A549 (cell line): ENCODE data around the gene FAM240A. TPM values are rescaled to one million over a fixed set of nuclear protein-coding genes. Genes with fewer than 3 reads are reported as not detected.

Source experiments
- ATAC-seq, 2 experiments: fragments of 200-7000 bp in 1 of 2; fragments of >200 bp in 1 of 2; cut with Nextera tagmentation in 1 of 2; cut with Tn5 transposase in 1 of 2; 3 replicates each; pipeline versions ENCODE4 v1.8.0 to v1.9.1; 2018 to 2020; ENCODE audit warnings: mild to moderate bottlenecking in 1 of 2, moderate library complexity in 1 of 2
- CTCF ChIA-PET: fragments of 300-600 bp; sonication (Branson Sonifier 250); formaldehyde crosslinking; extraction: SDS; loops from one replicate; lab custom pipeline; 2021; ENCODE audit warnings: antibody characterized with exemption, inconsistent platforms; lab: Yijun Ruan, JAX
- POLR2A ChIA-PET: fragments of 350-600 bp; formaldehyde crosslinking; extraction: SDS; loops from one replicate; lab custom pipeline; 2021; ENCODE audit warnings: antibody characterized with exemption, inconsistent platforms; lab: Yijun Ruan, JAX
- DNase-seq, 2 experiments: peaks; one replicate each; pipeline versions ENCODE4 v3.0.0 to v3.0.0-alpha.2; 2011 to 2016; ENCODE audit warnings: low read depth in 1 of 2, low spot score in 1 of 2
- FAIRE-seq: peaks from 2 replicates; lab custom pipeline; 2011; peaks lifted over from hg19 to GRCh38; lab: Jason Lieb, UNC
- H3K27ac ChIP-seq, 2 experiments: fragments of >200 bp; sonication (Bioruptor Twin); formaldehyde crosslinking; 3 replicates each; pipeline ENCODE4 v1.5.1; 2016 to 2017
- H3K4me1 ChIP-seq: fragments of >200 bp; sonication (Bioruptor Twin); formaldehyde crosslinking; 3 replicates; pipeline ENCODE4 v1.6.1; 2016
- H3K4me2 ChIP-seq: fragments of >200 bp; sonication (Bioruptor Twin); formaldehyde crosslinking; 3 replicates; pipeline ENCODE4 v1.6.1; 2016
- H3K4me3 ChIP-seq: fragments of >200 bp; sonication (Bioruptor Twin); formaldehyde crosslinking; 3 replicates; pipeline ENCODE4 v1.5.1; 2016
- H3K9me3 ChIP-seq: fragments of >200 bp; sonication (Bioruptor Twin); formaldehyde crosslinking; 3 replicates; pipeline ENCODE4 v1.6.1; 2016
- BHLHE40 ChIP-seq: IDR thresholded peaks from 2 replicates; pipeline ENCODE4 v1.6.1; 2012; ENCODE audit warnings: low read depth, low read length, inconsistent platforms
- CBX2 ChIP-seq: fragments of 200-600 bp; sonication (generic); IDR thresholded peaks from 2 replicates; pipeline ENCODE4 v1.6.1; 2016; ENCODE audit warnings: low read depth, mild to moderate bottlenecking, borderline replicate concordance
- CBX8 ChIP-seq: fragments of 200-600 bp; sonication (generic); IDR thresholded peaks from 2 replicates; pipeline ENCODE4 v1.6.1; 2016
- CEBPB ChIP-seq, 2 experiments: fragments of >200 bp in 1 of 2; sonication (Bioruptor Twin) in 1 of 2; formaldehyde crosslinking in 1 of 2; IDR thresholded peaks; 2 replicates each; pipeline ENCODE4 v1.6.1; 2012 to 2016
- CHD4 ChIP-seq: fragments of 200-600 bp; sonication (generic); IDR thresholded peaks from 2 replicates; pipeline ENCODE4 v1.6.1; 2016; ENCODE audit warnings: antibody characterized with exemption, mild to moderate bottlenecking, borderline replicate concordance
- CTCF ChIP-seq: fragments of >200 bp; sonication (Bioruptor Twin); formaldehyde crosslinking; IDR thresholded peaks from 3 replicates; pipeline ENCODE4 v1.5.1; 2016
- FOSL2 ChIP-seq, 2 experiments: fragments of 450-650 bp in 1 of 2; fragments of >200 bp in 1 of 2; sonication (Bioruptor Twin) in 1 of 2; formaldehyde crosslinking; IDR thresholded peaks; 2 replicates each; pipeline versions ENCODE4 v1.5.0 to v1.6.1; 2016 to 2020; ENCODE audit warnings: mild to moderate bottlenecking in 1 of 2, moderate library complexity in 1 of 2
- HEYL ChIP-seq: fragments of 250-450 bp; sonication (Bioruptor Pico); IDR thresholded peaks from 2 replicates; pipeline ENCODE4 v1.8.0; 2021; ENCODE audit warnings: mild to moderate bottlenecking, moderate library complexity
- HOXA7 ChIP-seq: fragments of 250-450 bp; sonication (Bioruptor Pico); IDR thresholded peaks from 2 replicates; pipeline ENCODE4 v1.5.0; 2020; ENCODE audit warnings: mild to moderate bottlenecking, moderate library complexity
- MAFK ChIP-seq: fragments of 450-650 bp; IDR thresholded peaks from 2 replicates; pipeline ENCODE4 v1.6.1; 2014; ENCODE audit not compliant: partially characterized antibody
- MAX ChIP-seq: IDR thresholded peaks from 2 replicates; pipeline ENCODE4 v1.6.1; 2012
- MYC ChIP-seq: IDR thresholded peaks from 2 replicates; pipeline ENCODE4 v1.6.1; 2012; ENCODE audit warnings: mild to moderate bottlenecking, inconsistent platforms, low read length, improper control_type of control experiment, borderline replicate concordance
- NFE2L2 ChIP-seq: fragments of 150-350 bp; conservative IDR thresholded peaks from 2 replicates; pipeline ENCODE4 v1.6.1; 2014; ENCODE audit warnings: low read length
- POLR2A ChIP-seq: IDR thresholded peaks from 2 replicates; pipeline ENCODE4 v1.6.1; 2012; ENCODE audit warnings: mild to moderate bottlenecking, low read length
- POLR2AphosphoS2 ChIP-seq: conservative IDR thresholded peaks from 2 replicates; pipeline ENCODE4 v1.6.1; 2012; ENCODE audit warnings: low read length, improper control_type of control experiment, inconsistent platforms
- RARB ChIP-seq: fragments of 250-450 bp; sonication (Bioruptor Pico); IDR thresholded peaks from 2 replicates; pipeline ENCODE4 v1.8.0; 2021; ENCODE audit warnings: mild to moderate bottlenecking, moderate library complexity
- SREBF2 ChIP-seq: fragments of 450-650 bp; IDR thresholded peaks from 2 replicates; pipeline ENCODE4 v1.6.1; 2014; ENCODE audit warnings: mild to moderate bottlenecking, moderate library complexity
- TFCP2L1 ChIP-seq: fragments of 250-450 bp; sonication (Bioruptor Pico); IDR thresholded peaks from 2 replicates; pipeline ENCODE4 v1.5.0; 2021; ENCODE audit warnings: mild to moderate bottlenecking
- TP53 ChIP-seq: fragments of 250-450 bp; sonication (Bioruptor Pico); IDR thresholded peaks from 2 replicates; pipeline ENCODE4 v1.5.0; 2021; ENCODE audit warnings: mild to moderate bottlenecking, moderate library complexity
- USF2 ChIP-seq: fragments of 450-650 bp; IDR thresholded peaks from 2 replicates; pipeline ENCODE4 v1.6.1; 2014; ENCODE audit warnings: antibody characterized with exemption
- ZC3H11A ChIP-seq: fragments of 450-650 bp; IDR thresholded peaks from 2 replicates; pipeline ENCODE4 v1.6.1; 2014; ENCODE audit warnings: antibody characterized with exemption, mild to moderate bottlenecking
- ZNF302 ChIP-seq: fragments of 250-450 bp; sonication (Bioruptor Pico); IDR thresholded peaks from 2 replicates; pipeline ENCODE4 v1.9.0; 2021; ENCODE audit warnings: inconsistent platforms, mild to moderate bottlenecking, moderate library complexity
- ZSCAN20 ChIP-seq: fragments of 250-450 bp; sonication (Bioruptor Pico); IDR thresholded peaks from 2 replicates; pipeline ENCODE4 v1.8.0; 2022; ENCODE audit warnings: mild to moderate bottlenecking, moderate library complexity
- WGBS: methylation state at CpG from one replicate; pipeline ENCODE4 v1.1.6; 2017; ENCODE audit errors: missing lambda C conversion rate; 5-methylcytosine and 5-hydroxymethylcytosine counted together
- polyA plus RNA-seq, 4 experiments: library from polyadenylated mRNA; depleted of rRNA in 3 of 4; stranded (reverse); fragments of >200 nt; fragmentation: RNase III in 1 of 4; extraction: RNeasy Plus Mini Kit Qiagen cat#74134 plus additional on column Dnase treatment in 1 of 4; gene quantifications; 2 replicates in 3 of 4; 3 replicates in 1 of 4; pipeline ENCODE4 v1.2.3, GENCODE V29; 2011 to 2017

FAM240A gene
- polyA plus RNA-seq, 2 of the 4 experiments (the other 2 are of a cell fraction): not detected

- ChIA-PET CTCF (no interaction called here), POLR2A (no interaction called here)
- Histone ChIP-seq H3K4me1 (no peaks in the 10 kb centered on the region), H3K4me2 (no peak overlapping the region), H3K9me3 (no peaks in the 10 kb centered on the region), H3K27ac (no peak overlapping the region), H3K4me3 (no peak overlapping the region)
- DNase-seq (no peak), ATAC-seq (no peak), FAIRE-seq (no peak)
- TF ChIP-seq CEBPB (IDR thresholded peaks at IDR 0.05) (no peak), ZC3H11A (no peak), POLR2A (no peak), TFCP2L1 (CRISPR knock-in tag) (no peak), MYC (no peak), HEYL (CRISPR knock-in tag) (no peak), MAX (no peak), SREBF2 (no peak), MAFK (no peak), TP53 (CRISPR knock-in tag) (no peak), CTCF (no peak), HOXA7 (CRISPR knock-in tag) (no peak), POLR2AphosphoS2 (no peak)
- WGBS: 93% methylated on average over 2 of the region's 3 CpGs
These were observed 22.5 kb downstream of the FAM240A start for GRCh38 chr3:46634856-46635255.

- Histone ChIP-seq H3K9me3 (no peaks in the 10 kb centered on the region; the same call in 2 of the 3 replicates), H3K4me1 (no peaks in the 10 kb centered on the region)
- ATAC-seq (no peak), FAIRE-seq (no peak)
- TF ChIP-seq NFE2L2: no peak
- TF ChIP-seq, all 56 proteins: peak for 0
- POLR2A ChIA-PET: no interaction called here
- H3K4me2 ChIP-seq: no peak overlapping the region
- CTCF ChIA-PET: interaction anchor here (1.1 kb wide), 2 partner anchors 9 to 65 kb away, joined by 3 read pairs; no protein-coding TSS in a partner anchor
- DNase-seq: no peak
- H3K27ac ChIP-seq: no peak overlapping the region
- no peak overlapping the region for H3K4me3 ChIP-seq
These were observed 26.9 kb downstream of the FAM240A start for GRCh38 chr3:46639221-46639620.

- DNase-seq: no peak
- ChIA-PET CTCF (interaction anchor here (1.1 kb wide), 1 partner anchor 11 kb away, joined by 4 read pairs; no protein-coding TSS in a partner anchor), POLR2A (no interaction called here)
- WGBS: 3% methylated on average over 3 of the region's 3 CpGs
- ATAC-seq: no peak
- Histone ChIP-seq H3K4me3 (no peak overlapping the region), H3K4me2 (no peak overlapping the region), H3K9me3 (no peaks in the 10 kb centered on the region; the same call in 2 of the 3 replicates), H3K4me1 (no peaks in the 10 kb centered on the region), H3K27ac (no peak overlapping the region)
- no peak for TF ChIP-seq FOSL2 (IDR thresholded peaks at IDR 0.05)
- TF ChIP-seq FOSL2 (CRISPR knock-in tag; IDR thresholded peaks at IDR 0.05): no peak
- no peak for TF ChIP-seq CHD4
- TF ChIP-seq ZSCAN20 (CRISPR knock-in tag): no peak
- no peak for TF ChIP-seq USF2
- no peak for TF ChIP-seq ZNF302 (CRISPR knock-in tag)
- TF ChIP-seq POLR2A: no peak
- no peak for TF ChIP-seq RARB (CRISPR knock-in tag)
- no peak for TF ChIP-seq CBX8
- no peak for TF ChIP-seq CBX2
- no peak for TF ChIP-seq BHLHE40
- no peak for FAIRE-seq
These were observed 28.6 kb downstream of the FAM240A start for GRCh38 chr3:46640927-46641326.
